Effector memory CD4-positive, alpha-beta T cell (primary cell): Measurements from ENCODE around the gene STIMATE.
A peak's percentile ranks its signal among the peaks of the same experiment; 100 is the strongest.

Experiments used
- DNase-seq, 3 donors: peaks; one replicate each; pipeline ENCODE4 v3.0.0-alpha.2; 2020
- H3K27ac ChIP-seq: 2 replicates; pipeline ENCODE4 v1.7.0; 2013; ENCODE audit warnings: mild to moderate bottlenecking, low read length, moderate library complexity; ENCODE audit not compliant: insufficient read depth, poor library complexity, severe bottlenecking
- H3K27me3 ChIP-seq: replicated peaks from 2 replicates; pipeline ENCODE4 v1.7.0; 2013; ENCODE audit warnings: mild to moderate bottlenecking, low read length; ENCODE audit not compliant: insufficient read depth, control insufficient read depth, poor library complexity, severe bottlenecking
- H3K36me3 ChIP-seq: 2 replicates; pipeline ENCODE4 v1.7.0; 2013; ENCODE audit warnings: mild to moderate bottlenecking, low read length, moderate library complexity; ENCODE audit not compliant: control insufficient read depth, insufficient read depth
- H3K4me1 ChIP-seq: 2 replicates; pipeline ENCODE4 v1.7.0; 2013; ENCODE audit warnings: low read length, mild to moderate bottlenecking; ENCODE audit not compliant: control insufficient read depth, insufficient read depth, poor library complexity, severe bottlenecking
- H3K4me3 ChIP-seq: 2 replicates; pipeline ENCODE4 v1.7.0; 2013; ENCODE audit warnings: low read length, low read depth, mild to moderate bottlenecking; ENCODE audit not compliant: insufficient read depth, poor library complexity, severe bottlenecking
- H3K9me3 ChIP-seq: 2 replicates; pipeline ENCODE4 v1.7.0; 2013; ENCODE audit warnings: mild to moderate bottlenecking, low read length, moderate library complexity; ENCODE audit not compliant: control insufficient read depth

Gene STIMATE

GRCh38 chr3:52895418-52895817 lies 1.9 kb downstream of the STIMATE start:
- Histone ChIP-seq H3K9me3 (no peaks in the 10 kb centered on the region), H3K4me1 (peaks cover 43% of the 10 kb centered on the region), H3K4me3 (peak overlapping the region; percentile 89), H3K27ac (peak overlapping the region; percentile 71), H3K36me3 (no peaks in the 10 kb centered on the region), H3K27me3 (no peaks in the 10 kb centered on the region)
- DNase-seq = no peak

- H3K27ac ChIP-seq = no peak overlapping the region
- no peaks in the 10 kb centered on the region for H3K27me3 ChIP-seq
- peaks cover 43% of the 10 kb centered on the region for H3K4me1 ChIP-seq
- DNase-seq = no peak
- no peaks in the 10 kb centered on the region for H3K9me3 ChIP-seq
- no peak overlapping the region for H3K4me3 ChIP-seq
- H3K36me3 ChIP-seq = no peaks in the 10 kb centered on the region
Measured at GRCh38 chr3:52894756-52895155, 2.6 kb downstream of the STIMATE start.

GRCh38 chr3:52893723-52894122 lies 3.6 kb downstream of the STIMATE start:
- Histone ChIP-seq H3K9me3 (no peaks in the 10 kb centered on the region), H3K36me3 (no peaks in the 10 kb centered on the region), H3K4me3 (no peak overlapping the region), H3K4me1 (peaks cover 43% of the 10 kb centered on the region), H3K27ac (peak overlapping the region; percentile 57), H3K27me3 (no peaks in the 10 kb centered on the region)
- DNase-seq = no peak

- H3K36me3 ChIP-seq = no peaks in the 10 kb centered on the region
- H3K27ac ChIP-seq = peak overlapping the region; percentile 57
- H3K4me1 ChIP-seq = peaks cover 43% of the 10 kb centered on the region
- peak; percentile 13 to 39 (median 33) for DNase-seq
- H3K4me3 ChIP-seq = peak overlapping the region; percentile 46
- no peaks in the 10 kb centered on the region for H3K9me3 ChIP-seq
- H3K27me3 ChIP-seq = no peaks in the 10 kb centered on the region
Measured at GRCh38 chr3:52892625-52893311, 4.6 kb downstream of the STIMATE start.

- peak overlapping the region; percentile 57 for H3K27ac ChIP-seq
- H3K4me3 ChIP-seq = peak overlapping the region; percentile 46
- peaks cover 43% of the 10 kb centered on the region for H3K4me1 ChIP-seq
- no peaks in the 10 kb centered on the region for H3K27me3 ChIP-seq
- no peak for DNase-seq
- H3K9me3 ChIP-seq = no peaks in the 10 kb centered on the region
- no peaks in the 10 kb centered on the region for H3K36me3 ChIP-seq
Measured at GRCh38 chr3:52892290-52892624, 5.1 kb downstream of the STIMATE start.

GRCh38 chr3:52891615-52892081 lies 5.7 kb downstream of the STIMATE start:
- Histone ChIP-seq H3K27me3 (no peaks in the 10 kb centered on the region), H3K4me3 (peak overlapping the region; percentile 46), H3K4me1 (peaks cover 40% of the 10 kb centered on the region), H3K9me3 (no peaks in the 10 kb centered on the region), H3K27ac (peak overlapping the region; percentile 42), H3K36me3 (no peaks in the 10 kb centered on the region)
- DNase-seq = no peak

GRCh38 chr3:52891164-52891563 lies 6.2 kb downstream of the STIMATE start:
- no peak overlapping the region for H3K4me3 ChIP-seq
- no peaks in the 10 kb centered on the region for H3K36me3 ChIP-seq
- DNase-seq = no peak
- H3K4me1 ChIP-seq = peaks cover 35% of the 10 kb centered on the region
- H3K9me3 ChIP-seq = no peaks in the 10 kb centered on the region
- H3K27ac ChIP-seq = peak overlapping the region; percentile 42
- H3K27me3 ChIP-seq = no peaks in the 10 kb centered on the region

- Histone ChIP-seq H3K27me3 (no peaks in the 10 kb centered on the region), H3K27ac (no peak overlapping the region), H3K36me3 (no peaks in the 10 kb centered on the region), H3K4me3 (no peak overlapping the region), H3K4me1 (peaks cover 31% of the 10 kb centered on the region), H3K9me3 (no peaks in the 10 kb centered on the region)
- no peak for DNase-seq
Measured at GRCh38 chr3:52890735-52891134, 6.6 kb downstream of the STIMATE start.

GRCh38 chr3:52889901-52890300 lies 7.4 kb downstream of the STIMATE start:
- DNase-seq = no peak
- Histone ChIP-seq H3K27ac (no peak overlapping the region), H3K27me3 (no peaks in the 10 kb centered on the region), H3K4me3 (no peak overlapping the region), H3K4me1 (peaks cover 23% of the 10 kb centered on the region), H3K36me3 (no peaks in the 10 kb centered on the region), H3K9me3 (no peaks in the 10 kb centered on the region)

GRCh38 chr3:52887166-52887565 lies 10.2 kb downstream of the STIMATE start:
- no peaks in the 10 kb centered on the region for H3K36me3 ChIP-seq
- no peaks in the 10 kb centered on the region for H3K27me3 ChIP-seq
- H3K27ac ChIP-seq = no peak overlapping the region
- DNase-seq = no peak
- H3K4me3 ChIP-seq = no peak overlapping the region
- H3K9me3 ChIP-seq = no peaks in the 10 kb centered on the region
- peaks cover 11% of the 10 kb centered on the region for H3K4me1 ChIP-seq
